SK-N-SH (cell line): ENCODE results near the gene SSTR4. TPM values are rescaled to one million over a fixed set of nuclear protein-coding genes. Genes with fewer than 3 reads are reported as not detected.

Experiments used
- CTCF ChIA-PET: fragments of 300-600, 350-600 bp; formaldehyde crosslinking; extraction: SDS; loops from one replicate; lab custom pipeline; 2021; lab: Yijun Ruan, JAX
- POLR2A ChIA-PET: fragments of 350-600 bp; sonication (Branson Sonifier 250); formaldehyde crosslinking; extraction: SDS; loops from one replicate; lab custom pipeline; 2020; ENCODE audit warnings: antibody characterized with exemption, inconsistent platforms; lab: Yijun Ruan, JAX
- DNase-seq: peaks from one replicate; pipeline ENCODE4 v3.0.0; 2012
- H2AFZ ChIP-seq: fragments of 200-600 bp; sonication (generic); 2 replicates; pipeline ENCODE4 v1.8.1; 2016; ENCODE audit warnings: antibody characterized with exemption, mild to moderate bottlenecking, low read depth
- H3F3A ChIP-seq: fragments of 200-600 bp; sonication (generic); replicated peaks from 2 replicates; pipeline ENCODE3; 2016; ENCODE audit warnings: antibody characterized with exemption, mild to moderate bottlenecking; ENCODE audit not compliant: insufficient read depth
- H3K27ac ChIP-seq, 2 experiments: fragments of 200-500 bp in 1 of 2; fragments of 200-600 bp in 1 of 2; sonication (Bioruptor generic) in 1 of 2; sonication (generic), shearing (Covaris generic) in 1 of 2; 2 replicates each; pipeline versions ENCODE4 v1.5.1 to v1.6.1; 2014 to 2016; ENCODE audit warnings: low read depth in 2 of 2, inconsistent platforms in 1 of 2, low read length in 1 of 2, mild to moderate bottlenecking in 1 of 2, mixed read lengths in 1 of 2
- H3K27me3 ChIP-seq: fragments of 200-600 bp; sonication (generic), shearing (Covaris generic); 2 replicates; pipeline ENCODE4 v1.6.1; 2016; ENCODE audit warnings: mixed run types; ENCODE audit not compliant: insufficient read depth
- H3K36me3 ChIP-seq, 2 experiments: fragments of 200-500 bp in 1 of 2; fragments of 200-600 bp in 1 of 2; sonication (Bioruptor generic) in 1 of 2; sonication (generic) in 1 of 2; replicated peaks in 1 of 2; 2 replicates each; pipeline versions ENCODE3 to v1.5.1; 2014 to 2016; ENCODE audit warnings: low read length in 1 of 2, mild to moderate bottlenecking in 1 of 2; ENCODE audit not compliant: insufficient read depth in 2 of 2, control insufficient read depth in 1 of 2
- H3K4me1 ChIP-seq, 2 experiments: fragments of 200-500 bp in 1 of 2; fragments of 200-600 bp in 1 of 2; sonication (Bioruptor generic) in 1 of 2; sonication (generic), shearing (Covaris generic) in 1 of 2; 2 replicates each; pipeline versions ENCODE4 v1.5.1 to v1.6.1; 2014 to 2016; ENCODE audit warnings: low read depth in 1 of 2, low read length in 1 of 2, mixed run types in 1 of 2; ENCODE audit not compliant: insufficient read depth in 2 of 2, control insufficient read depth in 1 of 2
- H3K4me2 ChIP-seq: fragments of 200-600 bp; sonication (generic), shearing (Covaris generic); 2 replicates; pipeline ENCODE4 v1.6.1; 2017; ENCODE audit warnings: mixed run types
- H3K4me3 ChIP-seq, 2 experiments: fragments of 200-500 bp in 1 of 2; fragments of 200-600 bp in 1 of 2; sonication (Bioruptor generic) in 1 of 2; sonication (generic), shearing (Covaris generic) in 1 of 2; 2 replicates each; pipeline versions ENCODE4 v1.5.1 to v1.8.1; 2014 to 2016; ENCODE audit warnings: low read depth in 2 of 2, inconsistent platforms in 1 of 2, low read length in 1 of 2, mild to moderate bottlenecking in 1 of 2, mixed read lengths in 1 of 2, moderate library complexity in 1 of 2
- H3K79me2 ChIP-seq: fragments of 200-600 bp; sonication (generic); 2 replicates; pipeline ENCODE4 v1.8.1; 2017; ENCODE audit warnings: mild to moderate bottlenecking; ENCODE audit not compliant: insufficient read depth
- H3K9ac ChIP-seq: fragments of 200-600 bp; sonication (generic); 2 replicates; pipeline ENCODE4 v1.6.1; 2017; ENCODE audit warnings: mixed run types
- H3K9me2 ChIP-seq: fragments of 200-600 bp; sonication (generic); 2 replicates; pipeline ENCODE4 v1.6.1; 2017; ENCODE audit warnings: mixed run types
- H3K9me3 ChIP-seq: fragments of 200-600 bp; sonication (generic); 2 replicates; pipeline ENCODE4 v1.6.1; 2017; ENCODE audit warnings: mixed run types, mild to moderate bottlenecking, moderate library complexity
- H4K20me1 ChIP-seq: fragments of 200-600 bp; sonication (generic); 2 replicates; pipeline ENCODE4 v1.6.1; 2017; ENCODE audit warnings: mild to moderate bottlenecking, mixed run types; ENCODE audit not compliant: insufficient read depth
- CHD2 ChIP-seq: fragments of 150-350 bp; IDR thresholded peaks from 2 replicates; pipeline ENCODE4 v1.6.1; 2018; ENCODE audit warnings: low read length; ENCODE audit not compliant: partially characterized antibody
- CTCF ChIP-seq: fragments of 200-600 bp; sonication (generic); IDR thresholded peaks from 2 replicates; pipeline ENCODE4 v1.6.1; 2017; ENCODE audit warnings: antibody characterized with exemption, mild to moderate bottlenecking, moderate library complexity
- ELF1 ChIP-seq: IDR thresholded peaks from 2 replicates; pipeline ENCODE4 v1.4.0; 2012
- EP300 ChIP-seq, 2 experiments: IDR thresholded peaks; 2 replicates each; pipeline versions ENCODE4 v1.4.0 to v1.6.1; 2012; ENCODE audit warnings: borderline replicate concordance in 1 of 2, low read depth in 1 of 2, low read length in 1 of 2
- FOXM1 ChIP-seq: IDR thresholded peaks from 2 replicates; pipeline ENCODE4 v1.4.0; 2012; ENCODE audit warnings: low read depth, mild to moderate bottlenecking
- GATA2 ChIP-seq: sonication (generic); formaldehyde crosslinking; IDR thresholded peaks from 2 replicates; pipeline ENCODE4 v1.5.0; 2020; ENCODE audit warnings: mild to moderate bottlenecking, missing genetic modification reagents
- JUND ChIP-seq: IDR thresholded peaks from 2 replicates; pipeline ENCODE4 v1.4.0; 2012
- MXI1 ChIP-seq: IDR thresholded peaks from 2 replicates; pipeline ENCODE4 v1.6.1; 2012; ENCODE audit warnings: mild to moderate bottlenecking, low read depth, low read length, improper control_type of control experiment
- NFIC ChIP-seq: IDR thresholded peaks from 2 replicates; pipeline ENCODE4 v1.4.0; 2012; ENCODE audit warnings: borderline replicate concordance
- NRF1 ChIP-seq: IDR thresholded peaks from 2 replicates; pipeline ENCODE4 v1.6.1; 2012; ENCODE audit warnings: low read depth, mild to moderate bottlenecking, low read length
- RAD21 ChIP-seq: IDR thresholded peaks from 2 replicates; pipeline ENCODE4 v1.6.1; 2012; ENCODE audit warnings: mild to moderate bottlenecking, low read length
- RFX5 ChIP-seq: IDR thresholded peaks from 2 replicates; pipeline ENCODE4 v1.6.1; 2012; ENCODE audit warnings: mild to moderate bottlenecking, improper control_type of control experiment, low read length
- SIN3A ChIP-seq: IDR thresholded peaks from 2 replicates; pipeline ENCODE4 v1.6.1; 2012; ENCODE audit warnings: low read depth, mild to moderate bottlenecking, low read length, moderate library complexity, borderline replicate concordance
- SMC3 ChIP-seq: IDR thresholded peaks from 2 replicates; pipeline ENCODE4 v1.6.1; 2012; ENCODE audit warnings: low read depth, low read length, improper control_type of control experiment
- TCF12 ChIP-seq: IDR thresholded peaks from 2 replicates; pipeline ENCODE4 v1.4.0; 2012
- TEAD4 ChIP-seq: IDR thresholded peaks from 2 replicates; pipeline ENCODE4 v1.4.0; 2012; ENCODE audit warnings: mild to moderate bottlenecking, borderline replicate concordance; ENCODE audit not compliant: insufficient read depth
- YY1 ChIP-seq: IDR thresholded peaks from 2 replicates; pipeline ENCODE4 v1.4.0; 2012; ENCODE audit warnings: low read depth, mild to moderate bottlenecking
- ZBTB33 ChIP-seq: IDR thresholded peaks from 2 replicates; pipeline ENCODE4 v1.4.0; 2012; ENCODE audit warnings: low read depth, borderline replicate concordance
- WGBS: methylation state at CpG from one replicate; pipeline ENCODE4 v1.1.6; 2017; ENCODE audit warnings: low lambda C conversion rate; 5-methylcytosine and 5-hydroxymethylcytosine counted together
- polyA plus RNA-seq, 3 experiments: library from polyadenylated mRNA; depleted of rRNA; stranded (reverse); fragments of >200 nt; gene quantifications; 2 replicates each; pipeline ENCODE4 v1.2.3, GENCODE V29; 2012
- TF ChIP-seq, protein P1 (sequence below): fragments of 150-350 bp; IDR thresholded peaks from 2 replicates; pipeline ENCODE4 v1.6.1; 2016; ENCODE audit warnings: mild to moderate bottlenecking, low read depth, low read length
- TF ChIP-seq, protein P2 (sequence below): IDR thresholded peaks from 2 replicates; pipeline ENCODE4 v1.4.0; 2012; ENCODE audit warnings: low read depth

SSTR4 gene
- polyA plus RNA-seq, 1 of the 3 experiments (the other 2 are of a cell fraction), result not detected

DNA sequence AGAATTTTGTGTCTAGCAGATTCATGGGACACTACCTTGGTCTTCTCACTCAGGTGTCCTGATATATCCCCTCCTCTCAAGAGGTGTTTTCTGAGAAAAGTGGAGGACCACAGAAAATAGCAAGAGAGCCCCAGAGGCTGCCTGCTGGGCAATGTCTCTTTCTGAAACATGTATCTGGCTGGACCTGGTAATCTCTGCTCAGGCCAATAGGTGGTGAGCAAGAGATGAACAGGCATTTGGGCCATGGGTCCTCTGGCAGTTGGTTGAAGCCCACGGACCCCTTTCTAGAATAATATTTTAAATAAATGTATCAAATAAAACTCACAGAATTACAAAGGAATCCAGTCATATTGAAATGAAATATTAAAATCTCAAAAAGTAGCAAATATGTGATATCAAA lies 23.1 kb downstream of the SSTR4 start (continued):
- TF ChIP-seq, protein P1, sequence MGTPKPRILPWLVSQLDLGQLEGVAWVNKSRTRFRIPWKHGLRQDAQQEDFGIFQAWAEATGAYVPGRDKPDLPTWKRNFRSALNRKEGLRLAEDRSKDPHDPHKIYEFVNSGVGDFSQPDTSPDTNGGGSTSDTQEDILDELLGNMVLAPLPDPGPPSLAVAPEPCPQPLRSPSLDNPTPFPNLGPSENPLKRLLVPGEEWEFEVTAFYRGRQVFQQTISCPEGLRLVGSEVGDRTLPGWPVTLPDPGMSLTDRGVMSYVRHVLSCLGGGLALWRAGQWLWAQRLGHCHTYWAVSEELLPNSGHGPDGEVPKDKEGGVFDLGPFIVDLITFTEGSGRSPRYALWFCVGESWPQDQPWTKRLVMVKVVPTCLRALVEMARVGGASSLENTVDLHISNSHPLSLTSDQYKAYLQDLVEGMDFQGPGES, result no peak

GRCh38 chr20:23059001-23059400 lies 23.9 kb downstream of the SSTR4 start:
- no peak overlapping the region for H3K4me3 ChIP-seq
- no peak overlapping the region; the same call in 1 of the 2 replicates for H2AFZ ChIP-seq
- DNase-seq, result no peak
- CTCF ChIA-PET, result no interaction called here
- H3K79me2 ChIP-seq, result no peaks in the 10 kb centered on the region
- no peaks in the 10 kb centered on the region for H3K9me3 ChIP-seq
- no peak overlapping the region for H3K4me2 ChIP-seq
- peaks cover 17% of the 10 kb centered on the region; the same call in 1 of the 2 replicates for H3K27me3 ChIP-seq
- no peaks in the 10 kb centered on the region for H4K20me1 ChIP-seq
- no peak overlapping the region for H3K9ac ChIP-seq
- no peaks in the 10 kb centered on the region for H3K4me1 ChIP-seq
- POLR2A ChIA-PET, result no interaction called here
- H3F3A ChIP-seq, result no peaks in the 10 kb centered on the region
- WGBS, result 15% methylated on average over 3 of the region's 3 CpGs
- no peaks in the 10 kb centered on the region for H3K9me2 ChIP-seq
- no peak overlapping the region for H3K27ac ChIP-seq
- no peaks in the 10 kb centered on the region for H3K36me3 ChIP-seq
- TF ChIP-seq CTCF (no peak), MXI1 (no peak), TEAD4 (no peak), JUND (no peak), FOXM1 (no peak), NRF1 (no peak), SMC3 (no peak), YY1 (no peak), SIN3A (no peak), RAD21 (no peak), CHD2 (no peak)
- TF ChIP-seq, protein P2, sequence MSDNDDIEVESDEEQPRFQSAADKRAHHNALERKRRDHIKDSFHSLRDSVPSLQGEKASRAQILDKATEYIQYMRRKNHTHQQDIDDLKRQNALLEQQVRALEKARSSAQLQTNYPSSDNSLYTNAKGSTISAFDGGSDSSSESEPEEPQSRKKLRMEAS, result no peak

GRCh38 chr20:23059846-23060245 lies 24.7 kb downstream of the SSTR4 start:
- DNase-seq, result no peak
- no peaks in the 10 kb centered on the region for H3K9me3 ChIP-seq
- H3K36me3 ChIP-seq, result no peaks in the 10 kb centered on the region
- H3K4me2 ChIP-seq, result no peak overlapping the region
- 41% methylated on average over 3 of the region's 3 CpGs for WGBS
- H3K79me2 ChIP-seq, result no peaks in the 10 kb centered on the region
- H4K20me1 ChIP-seq, result no peaks in the 10 kb centered on the region
- H3K27me3 ChIP-seq, result peaks cover 11% of the 10 kb centered on the region; the same call in 1 of the 2 replicates
- no peaks in the 10 kb centered on the region for H3K9me2 ChIP-seq
- no peak overlapping the region for H2AFZ ChIP-seq
- no peak overlapping the region for H3K4me3 ChIP-seq
- H3K4me1 ChIP-seq, result no peaks in the 10 kb centered on the region
- no peak overlapping the region for H3K9ac ChIP-seq
- ChIA-PET CTCF (interaction anchor here (1.2 kb wide), 1 partner anchor 281 kb away, joined by 3 read pairs; no protein-coding TSS in a partner anchor), POLR2A (no interaction called here)
- no peaks in the 10 kb centered on the region for H3F3A ChIP-seq
- H3K27ac ChIP-seq, result no peak overlapping the region
- no peak for TF ChIP-seq ELF1
- TF ChIP-seq SMC3, result no peak
- TF ChIP-seq EP300 (IDR thresholded peaks at IDR 0.05; ENCODE audit: borderline replicate concordance in 1 of 2, low read depth in 1 of 2, low read length in 1 of 2), result no peak
- no peak for TF ChIP-seq FOXM1
- no peak for TF ChIP-seq ZBTB33
- no peak for TF ChIP-seq TEAD4
- no peak for TF ChIP-seq YY1
- TF ChIP-seq, protein P1, result no peak
- no peak for TF ChIP-seq TCF12
- no peak for TF ChIP-seq RFX5
- no peak for TF ChIP-seq GATA2 (CRISPR knock-in tag)
- no peak for TF ChIP-seq NRF1
- no peak for TF ChIP-seq CHD2
- no peak for TF ChIP-seq NFIC
